HepG2 (cell line): ENCODE results near the gene KBTBD13. TPM values are rescaled to one million over a fixed set of nuclear protein-coding genes. Genes with fewer than 3 reads are reported as not detected.

ENCODE experiments used
- CHD2 ChIP-seq: IDR thresholded peaks from 2 replicates; pipeline ENCODE4 v1.6.1; 2011; ENCODE audit warnings: low read depth, low read length, improper control_type of control experiment
- MAZ ChIP-seq, 2 experiments: sonication (generic) in 1 of 2; formaldehyde crosslinking in 1 of 2; IDR thresholded peaks; 2 replicates each; pipeline versions ENCODE4 v1.5.0 to v1.6.1; 2012 to 2020; ENCODE audit warnings: low read depth in 2 of 2, mild to moderate bottlenecking in 2 of 2, borderline replicate concordance in 1 of 2, improper control_type of control experiment in 1 of 2, low read length in 1 of 2, missing genetic modification reagents in 1 of 2, moderate library complexity in 1 of 2
- RBM22 ChIP-seq: fragments of 200-400 bp; formaldehyde crosslinking; optimal IDR thresholded peaks from 2 replicates; pipeline ENCODE3; 2017; ENCODE audit warnings: mild to moderate bottlenecking, low read length, moderate library complexity
- TBP ChIP-seq: sonication (generic); formaldehyde crosslinking; IDR thresholded peaks from 2 replicates; pipeline ENCODE4 v1.5.0; 2020; ENCODE audit warnings: missing genetic modification reagents
- TCF7L2 ChIP-seq: IDR thresholded peaks from 2 replicates; pipeline ENCODE4 v1.6.1; 2011; ENCODE audit warnings: mild to moderate bottlenecking, low read depth, low read length, moderate library complexity
- XRCC5 ChIP-seq: fragments of 200-400 bp; formaldehyde crosslinking; optimal IDR thresholded peaks from 2 replicates; pipeline ENCODE3; 2017; ENCODE audit warnings: mild to moderate bottlenecking, low read length
- ZFP36L1 ChIP-seq: sonication (generic); formaldehyde crosslinking; IDR thresholded peaks from 2 replicates; pipeline ENCODE4 v1.8.0; 2022; ENCODE audit warnings: mild to moderate bottlenecking, missing genetic modification reagents, moderate library complexity
- ZNF205 ChIP-seq: IDR thresholded peaks from 2 replicates; pipeline ENCODE4 v1.6.1; 2018; ENCODE audit warnings: missing biosample characterization, missing genetic modification reagents
- ZNF333 ChIP-seq: sonication (generic); formaldehyde crosslinking; IDR thresholded peaks from 2 replicates; pipeline ENCODE4 v1.4.0; 2020; ENCODE audit warnings: mild to moderate bottlenecking, missing genetic modification reagents, borderline replicate concordance
- ZNF678 ChIP-seq: sonication (generic); formaldehyde crosslinking; IDR thresholded peaks from 2 replicates; pipeline ENCODE4 v1.4.0; 2020; ENCODE audit warnings: mild to moderate bottlenecking, missing genetic modification reagents
- ZNF790 ChIP-seq: sonication (generic); formaldehyde crosslinking; IDR thresholded peaks from 2 replicates; pipeline ENCODE4 v1.8.0; 2022; ENCODE audit warnings: missing genetic modification reagents, mild to moderate bottlenecking, borderline replicate concordance
- polyA plus RNA-seq, 8 experiments: library from polyadenylated mRNA; depleted of rRNA in 3 of 8; stranded (reverse) in 7 of 8; unstranded in 1 of 8; fragments of >200 nt; fragmentation: Illumina TruSeq in 4 of 8; extraction: Trizol in 4 of 8; gene quantifications; 2 replicates each; pipeline versions ENCODE4 v1.2.1 to v1.2.3, GENCODE V29; 2011 to 2016; ENCODE audit warnings: low read depth in 4 of 8, missing spikeins in 1 of 8, mixed read lengths in 1 of 8; ENCODE audit not compliant: insufficient read depth in 1 of 8
- total RNA-seq, 5 experiments: library from RNA; depleted of rRNA; stranded (reverse); fragments of >200 nt; fragmentation: Illumina TruSeq; extraction: Trizol; gene quantifications; 2 replicates each; pipeline ENCODE4 v1.2.3, GENCODE V29; 2016; ENCODE audit warnings: low read depth in 1 of 5
- TF ChIP-seq, protein P1 (sequence below): sonication (generic); formaldehyde crosslinking; IDR thresholded peaks from 2 replicates; pipeline ENCODE4 v1.4.0; 2020; ENCODE audit warnings: missing genetic modification reagents
- TF ChIP-seq, protein P2 (sequence below): sonication (generic); formaldehyde crosslinking; conservative IDR thresholded peaks from 2 replicates; pipeline ENCODE4 v1.8.0; 2022; ENCODE audit warnings: missing genetic modification reagents
- TF ChIP-seq, protein P3 (sequence below): sonication (generic); formaldehyde crosslinking; IDR thresholded peaks from 2 replicates; pipeline ENCODE4 v1.5.1; 2020; ENCODE audit warnings: missing genetic modification reagents, mild to moderate bottlenecking, borderline replicate concordance
- TF ChIP-seq, protein P4 (sequence below): sonication (generic); formaldehyde crosslinking; IDR thresholded peaks from 2 replicates; pipeline ENCODE4 v1.4.0; 2020; ENCODE audit warnings: mild to moderate bottlenecking, missing genetic modification reagents
- TF ChIP-seq, protein P5 (sequence below): sonication (generic); formaldehyde crosslinking; IDR thresholded peaks from 2 replicates; pipeline ENCODE4 v1.8.0; 2022; ENCODE audit warnings: low read depth, missing genetic modification reagents

Gene KBTBD13
- total and polyA plus RNA-seq, 2 of the 13 experiments (the other 11 are each of a cell fraction or from before 2014, with no cell fraction given): not detected

DNA sequence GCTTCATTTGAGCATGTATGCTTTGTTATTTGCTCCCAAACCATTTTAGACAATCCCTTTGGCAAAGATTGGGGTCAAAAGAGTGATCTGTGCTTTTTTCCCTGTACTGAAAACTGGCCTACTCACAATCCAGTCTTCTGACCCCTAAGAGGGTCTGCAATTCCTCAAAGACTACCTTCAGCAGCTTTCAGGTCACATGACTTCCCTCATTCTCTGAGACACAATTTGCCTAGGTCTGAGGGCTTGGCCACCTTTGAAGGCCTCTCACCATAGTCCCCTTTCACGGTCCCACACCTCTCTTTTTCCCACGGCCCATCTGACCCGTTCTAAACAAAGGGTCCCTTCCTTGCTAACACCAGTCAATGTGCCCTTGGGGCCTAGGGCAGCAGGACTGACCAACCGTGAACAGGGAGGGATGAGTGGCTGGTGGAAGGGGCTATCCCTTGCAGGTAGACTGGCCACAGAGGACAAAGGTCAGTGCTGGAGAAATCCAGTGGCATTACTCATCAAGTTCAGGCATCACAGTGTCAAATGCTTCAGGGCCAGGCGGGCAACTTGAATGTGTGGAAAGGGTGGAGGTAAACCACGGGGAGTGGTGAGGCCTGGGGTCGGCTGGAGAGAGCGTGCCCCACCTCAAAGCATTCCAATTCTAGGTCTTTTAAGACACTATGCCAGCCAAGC is 19.5 kb upstream of the KBTBD13 start (continued):
- TF ChIP-seq, protein P1, sequence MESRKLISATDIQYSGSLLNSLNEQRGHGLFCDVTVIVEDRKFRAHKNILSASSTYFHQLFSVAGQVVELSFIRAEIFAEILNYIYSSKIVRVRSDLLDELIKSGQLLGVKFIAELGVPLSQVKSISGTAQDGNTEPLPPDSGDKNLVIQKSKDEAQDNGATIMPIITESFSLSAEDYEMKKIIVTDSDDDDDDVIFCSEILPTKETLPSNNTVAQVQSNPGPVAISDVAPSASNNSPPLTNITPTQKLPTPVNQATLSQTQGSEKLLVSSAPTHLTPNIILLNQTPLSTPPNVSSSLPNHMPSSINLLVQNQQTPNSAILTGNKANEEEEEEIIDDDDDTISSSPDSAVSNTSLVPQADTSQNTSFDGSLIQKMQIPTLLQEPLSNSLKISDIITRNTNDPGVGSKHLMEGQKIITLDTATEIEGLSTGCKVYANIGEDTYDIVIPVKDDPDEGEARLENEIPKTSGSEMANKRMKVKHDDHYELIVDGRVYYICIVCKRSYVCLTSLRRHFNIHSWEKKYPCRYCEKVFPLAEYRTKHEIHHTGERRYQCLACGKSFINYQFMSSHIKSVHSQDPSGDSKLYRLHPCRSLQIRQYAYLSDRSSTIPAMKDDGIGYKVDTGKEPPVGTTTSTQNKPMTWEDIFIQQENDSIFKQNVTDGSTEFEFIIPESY (CRISPR knock-in tag): no peak
- 0 out of 2 replicates have a peak, but pooled peaks have one; percentile 62 for TF ChIP-seq ZFP36L1 (CRISPR knock-in tag)
- no peak for TF ChIP-seq ZNF678
- TF ChIP-seq TBP (CRISPR knock-in tag): no peak
- TF ChIP-seq, protein P2, sequence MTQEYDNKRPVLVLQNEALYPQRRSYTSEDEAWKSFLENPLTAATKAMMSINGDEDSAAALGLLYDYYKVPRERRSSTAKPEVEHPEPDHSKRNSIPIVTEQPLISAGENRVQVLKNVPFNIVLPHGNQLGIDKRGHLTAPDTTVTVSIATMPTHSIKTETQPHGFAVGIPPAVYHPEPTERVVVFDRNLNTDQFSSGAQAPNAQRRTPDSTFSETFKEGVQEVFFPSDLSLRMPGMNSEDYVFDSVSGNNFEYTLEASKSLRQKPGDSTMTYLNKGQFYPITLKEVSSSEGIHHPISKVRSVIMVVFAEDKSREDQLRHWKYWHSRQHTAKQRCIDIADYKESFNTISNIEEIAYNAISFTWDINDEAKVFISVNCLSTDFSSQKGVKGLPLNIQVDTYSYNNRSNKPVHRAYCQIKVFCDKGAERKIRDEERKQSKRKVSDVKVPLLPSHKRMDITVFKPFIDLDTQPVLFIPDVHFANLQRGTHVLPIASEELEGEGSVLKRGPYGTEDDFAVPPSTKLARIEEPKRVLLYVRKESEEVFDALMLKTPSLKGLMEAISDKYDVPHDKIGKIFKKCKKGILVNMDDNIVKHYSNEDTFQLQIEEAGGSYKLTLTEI (CRISPR knock-in tag): no peak
- TF ChIP-seq ZNF205 (CRISPR knock-in tag): no peak
- no peak for TF ChIP-seq RBM22
- TF ChIP-seq, protein P3, sequence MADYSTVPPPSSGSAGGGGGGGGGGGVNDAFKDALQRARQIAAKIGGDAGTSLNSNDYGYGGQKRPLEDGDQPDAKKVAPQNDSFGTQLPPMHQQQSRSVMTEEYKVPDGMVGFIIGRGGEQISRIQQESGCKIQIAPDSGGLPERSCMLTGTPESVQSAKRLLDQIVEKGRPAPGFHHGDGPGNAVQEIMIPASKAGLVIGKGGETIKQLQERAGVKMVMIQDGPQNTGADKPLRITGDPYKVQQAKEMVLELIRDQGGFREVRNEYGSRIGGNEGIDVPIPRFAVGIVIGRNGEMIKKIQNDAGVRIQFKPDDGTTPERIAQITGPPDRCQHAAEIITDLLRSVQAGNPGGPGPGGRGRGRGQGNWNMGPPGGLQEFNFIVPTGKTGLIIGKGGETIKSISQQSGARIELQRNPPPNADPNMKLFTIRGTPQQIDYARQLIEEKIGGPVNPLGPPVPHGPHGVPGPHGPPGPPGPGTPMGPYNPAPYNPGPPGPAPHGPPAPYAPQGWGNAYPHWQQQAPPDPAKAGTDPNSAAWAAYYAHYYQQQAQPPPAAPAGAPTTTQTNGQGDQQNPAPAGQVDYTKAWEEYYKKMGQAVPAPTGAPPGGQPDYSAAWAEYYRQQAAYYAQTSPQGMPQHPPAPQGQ: no peak
- TF ChIP-seq ZNF790 (CRISPR knock-in tag): no peak
- TF ChIP-seq XRCC5: peak; percentile 70
- TF ChIP-seq MAZ (IDR thresholded peaks at IDR 0.05; ENCODE audit: borderline replicate concordance, low read depth, low read length): 0 out of 2 replicates have a peak, but pooled peaks have one; percentile 53
- 0 out of 2 replicates have a peak, but pooled peaks have one; percentile 44 for TF ChIP-seq MAZ (CRISPR knock-in tag; IDR thresholded peaks at IDR 0.05; ENCODE audit: low read depth)
- TF ChIP-seq TCF7L2: no peak
- TF ChIP-seq, protein P4, sequence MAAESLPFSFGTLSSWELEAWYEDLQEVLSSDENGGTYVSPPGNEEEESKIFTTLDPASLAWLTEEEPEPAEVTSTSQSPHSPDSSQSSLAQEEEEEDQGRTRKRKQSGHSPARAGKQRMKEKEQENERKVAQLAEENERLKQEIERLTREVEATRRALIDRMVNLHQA: no peak
- TF ChIP-seq ZNF333: no peak
- TF ChIP-seq CHD2: no peak
- TF ChIP-seq, protein P5, sequence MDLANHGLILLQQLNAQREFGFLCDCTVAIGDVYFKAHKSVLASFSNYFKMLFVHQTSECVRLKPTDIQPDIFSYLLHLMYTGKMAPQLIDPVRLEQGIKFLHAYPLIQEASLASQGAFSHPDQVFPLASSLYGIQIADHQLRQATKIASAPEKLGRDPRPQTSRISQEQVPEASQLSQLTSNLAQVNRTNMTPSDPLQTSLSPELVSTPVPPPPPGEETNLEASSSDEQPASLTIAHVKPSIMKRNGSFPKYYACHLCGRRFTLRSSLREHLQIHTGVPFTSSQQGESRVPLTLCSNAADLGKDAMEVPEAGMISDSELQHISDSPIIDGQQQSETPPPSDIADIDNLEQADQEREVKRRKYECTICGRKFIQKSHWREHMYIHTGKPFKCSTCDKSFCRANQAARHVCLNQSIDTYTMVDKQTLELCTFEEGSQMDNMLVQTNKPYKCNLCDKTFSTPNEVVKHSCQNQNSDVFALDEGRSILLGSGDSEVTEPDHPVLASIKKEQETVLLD (CRISPR knock-in tag): no peak
